H1 (cell line): Measurements from ENCODE around the gene CASR. TPM values are rescaled to one million over a fixed set of nuclear protein-coding genes. Genes with fewer than 3 reads are reported as not detected.

Source experiments
- ASH2L ChIP-seq: fragments of 200-600, 300-600 bp; sonication (generic); IDR thresholded peaks from one replicate; pipeline ENCODE4 v1.7.1; 2017; ENCODE audit warnings: low read length
- CHD1 ChIP-seq: IDR thresholded peaks from 2 replicates; pipeline ENCODE4 v1.6.1; 2012; ENCODE audit warnings: low read depth, low read length, improper control_type of control experiment
- CTBP2 ChIP-seq: IDR thresholded peaks from 2 replicates; pipeline ENCODE4 v1.7.0; 2011; ENCODE audit warnings: borderline replicate concordance, mild to moderate bottlenecking, moderate library complexity, mixed read lengths, low read length; ENCODE audit not compliant: insufficient read depth, insufficient read length
- EP300 ChIP-seq, 2 experiments: IDR thresholded peaks; 1 replicate in 1 of 2; 2 replicates in 1 of 2; pipeline ENCODE4 v1.6.1; 2011 to 2012; ENCODE audit warnings: low read depth in 2 of 2, low read length in 2 of 2, mild to moderate bottlenecking in 2 of 2, borderline replicate concordance in 1 of 2, inconsistent platforms in 1 of 2, moderate library complexity in 1 of 2
- GTF2F1 ChIP-seq: IDR thresholded peaks from 2 replicates; pipeline ENCODE4 v1.6.1; 2012; ENCODE audit warnings: low read depth, low read length, improper control_type of control experiment, borderline replicate concordance
- HDAC2 ChIP-seq, 2 experiments: fragments of 300-600 bp in 1 of 2; sonication (generic) in 1 of 2; IDR thresholded peaks; 2 replicates each; pipeline ENCODE4 v1.6.1; 2011 to 2012; ENCODE audit warnings: low read depth in 2 of 2, low read length in 2 of 2, mild to moderate bottlenecking in 2 of 2, moderate library complexity in 2 of 2, borderline replicate concordance in 1 of 2, inconsistent platforms in 1 of 2
- HDAC6 ChIP-seq: IDR thresholded peaks from one replicate; pipeline ENCODE4 v1.7.1; 2012; ENCODE audit warnings: low read depth, mild to moderate bottlenecking, inconsistent platforms, low read length, moderate library complexity
- NANOG ChIP-seq: IDR thresholded peaks from 2 replicates; pipeline ENCODE4 v1.6.1; 2011; ENCODE audit warnings: low read length, low read depth, mild to moderate bottlenecking, inconsistent platforms; ENCODE audit not compliant: insufficient read depth, poor library complexity, severe bottlenecking
- RXRA ChIP-seq: IDR thresholded peaks from 2 replicates; pipeline ENCODE4 v1.6.1; 2011; ENCODE audit warnings: low read depth, mild to moderate bottlenecking, low read length, moderate library complexity; ENCODE audit not compliant: insufficient read depth
- polyA plus RNA-seq, 7 experiments: library from polyadenylated mRNA; depleted of rRNA in 3 of 7; stranded (reverse) in 5 of 7; unstranded in 2 of 7; fragments of >200 nt in 5 of 7; fragments of 200-250 nt in 2 of 7; gene quantifications; 1 replicate in 5 of 7; 2 replicates in 1 of 7; 4 replicates in 1 of 7; pipeline versions ENCODE4 v1.2.1 to v1.2.3, GENCODE V29; 2011 to 2013; ENCODE audit warnings: missing spikeins in 2 of 7, mixed read lengths in 2 of 7
- total RNA-seq: library from RNA; stranded (reverse); fragmentation: NEBNext Ultra II Directional; extraction: Animal tissue kit (Norgen Biotek cat#: 25700); gene quantifications from 2 replicates; pipeline ENCODE4 v1.2.1, GENCODE V29; 2021
- TF ChIP-seq, protein P1 (sequence below): IDR thresholded peaks from 2 replicates; pipeline ENCODE4 v1.6.1; 2011; ENCODE audit warnings: low read depth, mild to moderate bottlenecking, low read length; ENCODE audit not compliant: insufficient read depth
- TF ChIP-seq, protein P2 (sequence below): IDR thresholded peaks from 2 replicates; pipeline ENCODE4 v1.6.1; 2011; ENCODE audit warnings: low read length, improper control_type of control experiment
- TF ChIP-seq, protein P3 (sequence below): IDR thresholded peaks from 2 replicates; pipeline ENCODE4 v1.6.1; 2012; ENCODE audit warnings: inconsistent platforms

Gene CASR
- total and polyA plus RNA-seq, 2 of the 8 experiments (the other 6 are each of a cell fraction or from before 2014, with no cell fraction given): 0.36 to 0.58 TPM

DNA sequence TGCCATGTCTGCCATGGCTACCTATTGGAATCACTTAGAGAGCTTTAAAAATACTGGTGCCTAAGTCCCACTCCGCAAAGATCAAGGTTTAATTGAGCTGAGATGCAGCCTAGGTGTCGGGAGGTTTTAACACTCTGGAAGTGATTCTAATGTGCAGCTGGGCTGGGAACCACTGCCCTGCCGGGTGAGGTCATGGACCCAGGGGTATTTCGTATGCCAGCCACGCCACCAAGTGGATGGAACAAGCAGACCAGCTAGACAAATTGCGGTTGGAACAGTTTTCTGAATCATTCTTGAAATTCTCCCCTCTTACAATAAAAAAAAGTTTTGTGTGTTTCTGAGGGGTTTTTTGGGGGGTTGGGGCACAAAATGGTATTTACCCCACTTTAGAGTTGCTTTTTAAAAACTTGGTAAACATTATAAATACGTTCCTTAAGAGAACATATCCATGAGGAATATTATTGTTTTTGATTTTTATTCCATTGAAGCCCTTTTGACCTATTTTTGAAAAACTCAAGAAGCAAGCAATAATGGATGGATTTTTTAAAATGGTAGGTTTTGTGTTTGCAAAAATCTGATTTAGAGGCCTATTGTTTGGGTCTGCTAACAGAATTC is 75.4 kb downstream of the CASR start (continued):
- TF ChIP-seq EP300 (IDR thresholded peaks at IDR 0.05; ENCODE audit: borderline replicate concordance in 1 of 2, low read depth in 2 of 2, low read length in 2 of 2): peak in 1 of 2 experiments; percentile 38; a peak in 1 of 3 replicates
- no peak for TF ChIP-seq HDAC2 (IDR thresholded peaks at IDR 0.05; ENCODE audit: borderline replicate concordance in 1 of 2, low read depth in 2 of 2, low read length in 2 of 2)
- no peak for TF ChIP-seq NANOG
- TF ChIP-seq, protein P1, sequence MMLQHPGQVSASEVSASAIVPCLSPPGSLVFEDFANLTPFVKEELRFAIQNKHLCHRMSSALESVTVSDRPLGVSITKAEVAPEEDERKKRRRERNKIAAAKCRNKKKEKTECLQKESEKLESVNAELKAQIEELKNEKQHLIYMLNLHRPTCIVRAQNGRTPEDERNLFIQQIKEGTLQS: no peak
- TF ChIP-seq, protein P2, sequence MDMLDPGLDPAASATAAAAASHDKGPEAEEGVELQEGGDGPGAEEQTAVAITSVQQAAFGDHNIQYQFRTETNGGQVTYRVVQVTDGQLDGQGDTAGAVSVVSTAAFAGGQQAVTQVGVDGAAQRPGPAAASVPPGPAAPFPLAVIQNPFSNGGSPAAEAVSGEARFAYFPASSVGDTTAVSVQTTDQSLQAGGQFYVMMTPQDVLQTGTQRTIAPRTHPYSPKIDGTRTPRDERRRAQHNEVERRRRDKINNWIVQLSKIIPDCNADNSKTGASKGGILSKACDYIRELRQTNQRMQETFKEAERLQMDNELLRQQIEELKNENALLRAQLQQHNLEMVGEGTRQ: no peak
- no peak for TF ChIP-seq CTBP2
- TF ChIP-seq RXRA: no peak
- no peak for TF ChIP-seq ASH2L
- TF ChIP-seq, protein P3, sequence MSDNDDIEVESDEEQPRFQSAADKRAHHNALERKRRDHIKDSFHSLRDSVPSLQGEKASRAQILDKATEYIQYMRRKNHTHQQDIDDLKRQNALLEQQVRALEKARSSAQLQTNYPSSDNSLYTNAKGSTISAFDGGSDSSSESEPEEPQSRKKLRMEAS: no peak
- no peak for TF ChIP-seq GTF2F1
- no peak for TF ChIP-seq CHD1
- TF ChIP-seq HDAC6: no peak
